SH-SY5Y (cell line): ENCODE results near the gene PSKH1.

Source experiments
- GATA2 ChIP-seq: IDR thresholded peaks from 2 replicates; pipeline ENCODE4 v1.6.1; 2011; ENCODE audit warnings: mild to moderate bottlenecking, low read depth, low read length
- GATA3 ChIP-seq: IDR thresholded peaks from 2 replicates; pipeline ENCODE4 v1.6.1; 2011; ENCODE audit warnings: low read depth, mild to moderate bottlenecking, low read length, moderate library complexity

The PSKH1 gene

GRCh38 chr16:67892899-67893742, at the start of gene PSKH1:
PSKH1 (plus strand) TSS chr16:67893254; CDS start chr16:67908750, 15,496 bp downstream.
- no peak for TF ChIP-seq GATA3

- TF ChIP-seq GATA3 (no peak), GATA2 (no peak)
These were observed 49.7 kb upstream of the PSKH1 start for GRCh38 chr16:67843343-67843765.

- no peak for TF ChIP-seq GATA3
- no peak for TF ChIP-seq GATA2
These were observed 48.6 kb upstream of the PSKH1 start for GRCh38 chr16:67844497-67844896.

GRCh38 chr16:67845291-67846062, 47.6 kb upstream of the PSKH1 start:
- TF ChIP-seq GATA2 (no peak), GATA3 (no peak)

GRCh38 chr16:67846063-67846319, 47.1 kb upstream of the PSKH1 start:
- TF ChIP-seq GATA3 = no peak
- TF ChIP-seq GATA2 = no peak

GRCh38 chr16:67846320-67847063, 46.6 kb upstream of the PSKH1 start, which contains the start of gene NUTF2:
NUTF2 (plus strand) TSS chr16:67846933; CDS start chr16:67865131, 18,198 bp downstream.
- TF ChIP-seq GATA2 (no peak), GATA3 (no peak)

- no peak for TF ChIP-seq GATA3
- no peak for TF ChIP-seq GATA2
These were observed 45.8 kb upstream of the PSKH1 start, which contains the start of gene CENPT for GRCh38 chr16:67847064-67847861. CENPT (minus strand) TSS chr16:67847693; CDS start chr16:67833859, 13,834 bp downstream.

GRCh38 chr16:67848118-67848517, 44.9 kb upstream of the PSKH1 start:
- TF ChIP-seq GATA3 (no peak), GATA2 (no peak)

- TF ChIP-seq GATA2 = no peak
- no peak for TF ChIP-seq GATA3
These were observed 39.4 kb upstream of the PSKH1 start for GRCh38 chr16:67853670-67854069.

GRCh38 chr16:67855789-67856188, 37.3 kb upstream of the PSKH1 start:
- no peak for TF ChIP-seq GATA3
- no peak for TF ChIP-seq GATA2

GRCh38 chr16:67856927-67857546, 36.0 kb upstream of the PSKH1 start:
- TF ChIP-seq GATA2 (no peak), GATA3 (no peak)

GRCh38 chr16:67857547-67858233, 35.4 kb upstream of the PSKH1 start:
- no peak for TF ChIP-seq GATA2
- TF ChIP-seq GATA3 = no peak
